Neuronal stem cell (in vitro differentiated cells): ENCODE measurements around the gene MUSTN1.

Experiments
- DNase-seq: peaks from one replicate; pipeline ENCODE4 v3.0.0-alpha.2; 2013; ENCODE audit warnings: low spot score
- H2AFZ ChIP-seq: one replicate; pipeline ENCODE4 v1.6.1; 2013; ENCODE audit warnings: mild to moderate bottlenecking, low read length, inconsistent platforms
- H2AK5ac ChIP-seq: 2 replicates; pipeline ENCODE4 v1.6.1; 2013; ENCODE audit warnings: low read depth, mild to moderate bottlenecking, inconsistent platforms, low read length, moderate library complexity, mixed read lengths
- H2BK120ac ChIP-seq: 2 replicates; pipeline ENCODE4 v1.6.1; 2013; ENCODE audit warnings: low read depth, mild to moderate bottlenecking, inconsistent platforms, low read length, moderate library complexity, mixed read lengths
- H2BK12ac ChIP-seq: one replicate; pipeline ENCODE4 v1.6.1; 2013; ENCODE audit warnings: low read length, inconsistent platforms
- H2BK15ac ChIP-seq: 2 replicates; pipeline ENCODE4 v1.6.1; 2013; ENCODE audit warnings: mild to moderate bottlenecking, low read length, inconsistent platforms, mixed read lengths
- H2BK5ac ChIP-seq: one replicate; pipeline ENCODE4 v1.6.1; 2013; ENCODE audit warnings: inconsistent platforms, mild to moderate bottlenecking, low read length, moderate library complexity
- H3K14ac ChIP-seq: one replicate; pipeline ENCODE4 v1.6.1; 2013; ENCODE audit warnings: low read length, inconsistent platforms
- H3K18ac ChIP-seq: 2 replicates; pipeline ENCODE4 v1.6.1; 2013; ENCODE audit warnings: low read length, inconsistent platforms
- H3K23ac ChIP-seq: 2 replicates; pipeline ENCODE4 v1.6.1; 2013; ENCODE audit warnings: low read depth, mild to moderate bottlenecking, mixed read lengths, low read length, inconsistent platforms; ENCODE audit not compliant: poor library complexity
- H3K27ac ChIP-seq: replicated peaks from 3 replicates; pipeline ENCODE4 v1.5.1; 2013; ENCODE audit warnings: low read length, inconsistent platforms
- H3K27me3 ChIP-seq, 3 experiments: 2 replicates each; pipeline ENCODE4 v1.6.1; 2013; ENCODE audit warnings: low read length in 3 of 3, mild to moderate bottlenecking in 2 of 3, inconsistent platforms in 1 of 3, low read depth in 1 of 3, mixed read lengths in 1 of 3, moderate library complexity in 1 of 3; ENCODE audit not compliant: control insufficient read depth in 3 of 3, insufficient read depth in 3 of 3
- H3K36me3 ChIP-seq, 2 donors: replicated peaks in 1 of 2; 2 replicates each; pipeline ENCODE4 v1.6.1; 2013; ENCODE audit warnings: low read length in 2 of 2; ENCODE audit not compliant: control insufficient read depth in 2 of 2, insufficient read depth in 2 of 2
- H3K4ac ChIP-seq: 2 replicates; pipeline ENCODE4 v1.6.1; 2013; ENCODE audit warnings: inconsistent platforms, mild to moderate bottlenecking, low read length, moderate library complexity
- H3K4me1 ChIP-seq, 2 donors: 1 replicate in 1 of 2; 2 replicates in 1 of 2; pipeline ENCODE4 v1.6.1; 2013; ENCODE audit warnings: low read length in 2 of 2, low read depth in 1 of 2; ENCODE audit not compliant: control insufficient read depth in 2 of 2, insufficient read depth in 1 of 2
- H3K4me2 ChIP-seq: one replicate; pipeline ENCODE4 v1.6.1; 2013; ENCODE audit warnings: mild to moderate bottlenecking, low read length, inconsistent platforms; ENCODE audit not compliant: insufficient read depth, poor library complexity, severe bottlenecking
- H3K4me3 ChIP-seq, 2 donors: 2 replicates each; pipeline ENCODE4 v1.5.1; 2013; ENCODE audit warnings: low read length in 2 of 2, mild to moderate bottlenecking in 2 of 2, inconsistent platforms in 1 of 2, moderate library complexity in 1 of 2
- H3K79me1 ChIP-seq: one replicate; pipeline ENCODE4 v1.6.1; 2013; ENCODE audit warnings: low read depth, mild to moderate bottlenecking, inconsistent platforms, low read length, moderate library complexity
- H3K9ac ChIP-seq: one replicate; pipeline ENCODE4 v1.6.1; 2013; ENCODE audit warnings: mild to moderate bottlenecking, low read depth, low read length, inconsistent platforms; ENCODE audit not compliant: poor library complexity
- H3K9me3 ChIP-seq, 2 donors: replicated peaks in 1 of 2; 2 replicates each; pipeline versions ENCODE3 to v1.6.1; 2013; ENCODE audit warnings: low read length in 2 of 2, mild to moderate bottlenecking in 2 of 2, inconsistent platforms in 1 of 2, low read depth in 1 of 2, mixed read lengths in 1 of 2, moderate library complexity in 1 of 2; ENCODE audit not compliant: control insufficient read depth in 2 of 2, insufficient read depth in 1 of 2
- H4K8ac ChIP-seq: one replicate; pipeline ENCODE4 v1.6.1; 2013; ENCODE audit warnings: low read depth, mild to moderate bottlenecking, inconsistent platforms, low read length, moderate library complexity
- H4K91ac ChIP-seq: one replicate; pipeline ENCODE4 v1.6.1; 2013; ENCODE audit warnings: low read length, low read depth, mild to moderate bottlenecking, inconsistent platforms; ENCODE audit not compliant: poor library complexity
- WGBS, 2 donors: extraction: QIAGEN DNeasy Blood & Tissue Kit; methylation state at CpG; one replicate each; pipeline ENCODE4 v1.1.7; 2013; ENCODE audit warnings: missing lambda C conversion rate in 2 of 2, mixed read lengths in 1 of 2; ENCODE audit not compliant: insufficient read length in 2 of 2, insufficient replicate concordance in 1 of 2; ENCODE audit errors: extremely low coverage in 2 of 2; 5-methylcytosine and 5-hydroxymethylcytosine counted together

Gene MUSTN1

GRCh38 chr3:52816654-52817053 is 18.2 kb downstream of the MUSTN1 start:
- Histone ChIP-seq H3K14ac (no peak overlapping the region), H3K27ac (no peak overlapping the region), H3K79me1 (no peaks in the 10 kb centered on the region), H3K4ac (no peak overlapping the region), H3K27me3 (no peaks in the 10 kb centered on the region), H4K8ac (no peak overlapping the region), H3K23ac (no peak overlapping the region), H2BK5ac (no peak overlapping the region), H2BK12ac (no peak overlapping the region), H3K4me1 (peaks cover 4 to 10% of the 10 kb centered on the region in 2 donors), H3K9ac (no peak overlapping the region), H3K9me3 (no peaks in the 10 kb centered on the region), H3K4me3 (no peak overlapping the region), H3K4me2 (no peak overlapping the region), H2BK15ac (peak overlapping the region; percentile 9), H2AFZ (peak overlapping the region; percentile 8), H2BK120ac (no peak overlapping the region), H4K91ac (no peak overlapping the region), H3K18ac (no peak overlapping the region), H3K36me3 (no peaks in the 10 kb centered on the region), H2AK5ac (no peak overlapping the region)
- DNase-seq: no peak
- no CpG with 5 or more reads among the region's 10 CpGs for WGBS, 2 donors

GRCh38 chr3:52816199-52816598 is 18.6 kb downstream of the MUSTN1 start:
- H3K4me3 ChIP-seq: no peak overlapping the region
- peak overlapping the region; percentile 8 for H2AFZ ChIP-seq
- H2BK120ac ChIP-seq: no peak overlapping the region
- no peak overlapping the region for H3K4me2 ChIP-seq
- H3K36me3 ChIP-seq: no peaks in the 10 kb centered on the region
- H3K23ac ChIP-seq: no peak overlapping the region
- H3K79me1 ChIP-seq: no peaks in the 10 kb centered on the region
- no peak overlapping the region for H4K91ac ChIP-seq
- no peak overlapping the region for H4K8ac ChIP-seq
- no peak overlapping the region for H3K4ac ChIP-seq
- H3K27me3 ChIP-seq: no peaks in the 10 kb centered on the region
- peaks cover 4 to 10% of the 10 kb centered on the region in 2 donors for H3K4me1 ChIP-seq
- H2BK12ac ChIP-seq: no peak overlapping the region
- no peak overlapping the region for H2BK5ac ChIP-seq
- no peak overlapping the region for H3K9ac ChIP-seq
- no peak overlapping the region for H3K14ac ChIP-seq
- DNase-seq: no peak
- no peak overlapping the region for H2AK5ac ChIP-seq
- WGBS, 2 donors: no CpG with 5 or more reads among the region's 6 CpGs
- peak overlapping the region; percentile 9 for H2BK15ac ChIP-seq
- no peak overlapping the region for H3K27ac ChIP-seq
- H3K18ac ChIP-seq: no peak overlapping the region
- H3K9me3 ChIP-seq: no peaks in the 10 kb centered on the region

- Histone ChIP-seq H3K4me3 (no peak overlapping the region), H2BK12ac (no peak overlapping the region), H3K9me3 (no peaks in the 10 kb centered on the region), H3K27me3 (peaks cover 0 to 3% (median 0%) of the 10 kb centered on the region in 3 experiments), H2BK120ac (no peak overlapping the region), H2BK5ac (peak overlapping the region; percentile 45), H3K14ac (no peak overlapping the region), H3K4ac (no peak overlapping the region), H3K9ac (no peak overlapping the region), H3K4me1 (peaks cover under 1 to 4% of the 10 kb centered on the region in 2 donors), H2AFZ (no peak overlapping the region), H4K91ac (no peak overlapping the region), H3K23ac (no peak overlapping the region), H2AK5ac (peak overlapping the region; percentile 41), H3K36me3 (no peaks in the 10 kb centered on the region), H2BK15ac (no peak overlapping the region), H3K4me2 (no peak overlapping the region), H3K27ac (no peak overlapping the region), H4K8ac (no peak overlapping the region), H3K18ac (no peak overlapping the region), H3K79me1 (no peaks in the 10 kb centered on the region)
- DNase-seq: no peak
- WGBS, 2 donors: no CpG with 5 or more reads among the region's 8 CpGs
Measured at GRCh38 chr3:52813810-52814209, 21.0 kb downstream of the MUSTN1 start.

- no CpG with 5 or more reads among the region's 7 CpGs for WGBS, 2 donors
Measured at GRCh38 chr3:52811452-52812011, 23.3 kb downstream of the MUSTN1 start.

More at GRCh38 chr3:52811452-52812011, 23.3 kb downstream of the MUSTN1 start:
- no peak overlapping the region for H3K4me2 ChIP-seq
- no peak overlapping the region for H2BK5ac ChIP-seq
- H3K4ac ChIP-seq: no peak overlapping the region
- H3K36me3 ChIP-seq: no peaks in the 10 kb centered on the region
- H3K9me3 ChIP-seq: peaks cover 0 to 5% of the 10 kb centered on the region in 2 donors
- no peak overlapping the region for H3K4me3 ChIP-seq
- H4K8ac ChIP-seq: peak overlapping the region; percentile 19
- H2AFZ ChIP-seq: no peak overlapping the region
- H3K14ac ChIP-seq: no peak overlapping the region
- DNase-seq: no peak
- no peak overlapping the region for H2AK5ac ChIP-seq
- no peak overlapping the region for H4K91ac ChIP-seq
- no peak overlapping the region for H2BK15ac ChIP-seq
- no peaks in the 10 kb centered on the region for H3K79me1 ChIP-seq
- H3K4me1 ChIP-seq: peaks cover 0 to 4% of the 10 kb centered on the region in 2 donors
- H2BK120ac ChIP-seq: peak overlapping the region; percentile 19
- no peak overlapping the region for H3K9ac ChIP-seq
- H3K27ac ChIP-seq: no peak overlapping the region
- H3K23ac ChIP-seq: no peak overlapping the region
- peak overlapping the region; percentile 62 for H3K18ac ChIP-seq
- no peak overlapping the region for H2BK12ac ChIP-seq
- H3K27me3 ChIP-seq: peaks cover 0 to 3% (median 0%) of the 10 kb centered on the region in 3 experiments
